ENCODE results near the gene AMT. TPM values are rescaled to one million over a fixed set of nuclear protein-coding genes. Genes with fewer than 3 reads are reported as not detected.

The AMT gene
- polyA plus RNA-seq, 2 of the 4 experiments (the other 2 are of a cell fraction) = 0.83 to 1.4 TPM

- no peak for TF ChIP-seq ESRRA (IDR thresholded peaks at IDR 0.05; ENCODE audit: borderline replicate concordance, low read length)
- no peak for TF ChIP-seq ATOH8 (CRISPR knock-in tag; IDR thresholded peaks at IDR 0.05; ENCODE audit: low read depth)
- peak in 1 of 2 experiments; percentile 33; a peak in 1 of 4 replicates for TF ChIP-seq CEBPB (IDR thresholded peaks at IDR 0.05)
- TF ChIP-seq HOXB5 (CRISPR knock-in tag; IDR thresholded peaks at IDR 0.05) = no peak
- TF ChIP-seq USF2 (IDR thresholded peaks at IDR 0.05) = no peak
- no peak for TF ChIP-seq CHD2 (IDR thresholded peaks at IDR 0.05; ENCODE audit: low read length, partially characterized antibody)
- no peak for TF ChIP-seq FOXS1 (CRISPR knock-in tag; IDR thresholded peaks at IDR 0.05)
- TF ChIP-seq GATA3 (IDR thresholded peaks at IDR 0.05; ENCODE audit: borderline replicate concordance) = no peak
- no peak for TF ChIP-seq ELK1 (IDR thresholded peaks at IDR 0.05; ENCODE audit: low read depth, low read length)
- TF ChIP-seq TFCP2L1 (CRISPR knock-in tag; IDR thresholded peaks at IDR 0.05) = no peak
- TF ChIP-seq KDM5A (IDR thresholded peaks at IDR 0.05) = peak; percentile 55; the same call in 1 of the 2 replicates
- TF ChIP-seq BCL3 (IDR thresholded peaks at IDR 0.05) = peak; percentile 58; the same call in 1 of the 3 replicates
- no peak for TF ChIP-seq CBX8 (IDR thresholded peaks at IDR 0.05)
- no peak for TF ChIP-seq CBX2 (IDR thresholded peaks at IDR 0.05; ENCODE audit: borderline replicate concordance, low read depth)
- no peak for TF ChIP-seq SREBF2 (IDR thresholded peaks at IDR 0.05)
- TF ChIP-seq JUN (IDR thresholded peaks at IDR 0.05) = peak in 1 of 2 experiments; percentile 53; a peak in 1 of 5 replicates
- TF ChIP-seq MAZ (IDR thresholded peaks at IDR 0.05; ENCODE audit: borderline replicate concordance, low read depth, low read length) = no peak
- no peak for TF ChIP-seq TP53 (CRISPR knock-in tag; IDR thresholded peaks at IDR 0.05)
- no peak for TF ChIP-seq JUNB (IDR thresholded peaks at IDR 0.05)
- no peak for TF ChIP-seq FOSB (CRISPR knock-in tag; IDR thresholded peaks at IDR 0.05)
- 0 out of 2 replicates have a peak, but pooled peaks have one; percentile 42 for TF ChIP-seq MYC (IDR thresholded peaks at IDR 0.05; ENCODE audit: borderline replicate concordance, low read length)
- no peak; the same call in 1 of the 2 replicates for TF ChIP-seq PHF8 (IDR thresholded peaks at IDR 0.05; ENCODE audit: borderline replicate concordance, low read depth)
- TF ChIP-seq NPAS2 (CRISPR knock-in tag; IDR thresholded peaks at IDR 0.05; ENCODE audit: borderline replicate concordance) = no peak
- TF ChIP-seq RCOR1 (IDR thresholded peaks at IDR 0.05; ENCODE audit: low read depth, low read length) = no peak
These were observed 10.2 kb downstream of the AMT start, which contains the start of the genes RHOA and TCTA (continued) for GRCh38 chr3:49411968-49412631.

GRCh38 chr3:49411535-49411967 is 10.7 kb downstream of the AMT start:
- CTCF ChIA-PET = interaction anchor here (0.5 to 0.6 kb wide), 2 partner anchors 19 to 152 kb away, joined by 3 read pairs; no protein-coding TSS in a partner anchor
- Histone ChIP-seq H3K9me3 (no peaks in the 10 kb centered on the region), H3K4me2 (peak overlapping the region; percentile 87), H3K27ac (peak overlapping the region; percentile 98 to 99), H3K4me3 (peak overlapping the region; percentile 98), H3K4me1 (peaks cover 43% of the 10 kb centered on the region)
- no CpG with 5 or more reads among the region's 59 CpGs for WGBS (ENCODE audit: missing lambda C conversion rate)
- ATAC-seq (peak; percentile 30 to 60), FAIRE-seq (no peak), DNase-seq (ENCODE audit: low read depth in 1 of 2, low spot score in 1 of 2) (no peak)
- TF ChIP-seq NPAS2 (CRISPR knock-in tag; IDR thresholded peaks at IDR 0.05; ENCODE audit: borderline replicate concordance) (no peak), PBX3 (IDR thresholded peaks at IDR 0.05) (no peak), JUN (IDR thresholded peaks at IDR 0.05) (peak in 1 of 2 experiments; percentile 71; a peak in 1 of 5 replicates), POLR2A (IDR thresholded peaks at IDR 0.05; ENCODE audit: low read length) (peak; percentile 4; the same call in 1 of the 2 replicates)
- POLR2A ChIA-PET = interaction anchor here (0.7 to 1.5 kb wide), 10 partner anchors 10 to 318 kb away, joined by 3 to 17 read pairs (median 4); partner anchors contain the start of genes DAG1, GPX1, LAMB2 and NICN1

Data from A549 (cell line).